ENCODE data around the gene IGFALS. TPM values are rescaled to one million over a fixed set of nuclear protein-coding genes. Genes with fewer than 3 reads are reported as not detected.

IGFALS gene
- total and polyA plus RNA-seq, 11 donors: 0.12 to 0.38 (median 0.23) TPM; not detected in 8

DNA sequence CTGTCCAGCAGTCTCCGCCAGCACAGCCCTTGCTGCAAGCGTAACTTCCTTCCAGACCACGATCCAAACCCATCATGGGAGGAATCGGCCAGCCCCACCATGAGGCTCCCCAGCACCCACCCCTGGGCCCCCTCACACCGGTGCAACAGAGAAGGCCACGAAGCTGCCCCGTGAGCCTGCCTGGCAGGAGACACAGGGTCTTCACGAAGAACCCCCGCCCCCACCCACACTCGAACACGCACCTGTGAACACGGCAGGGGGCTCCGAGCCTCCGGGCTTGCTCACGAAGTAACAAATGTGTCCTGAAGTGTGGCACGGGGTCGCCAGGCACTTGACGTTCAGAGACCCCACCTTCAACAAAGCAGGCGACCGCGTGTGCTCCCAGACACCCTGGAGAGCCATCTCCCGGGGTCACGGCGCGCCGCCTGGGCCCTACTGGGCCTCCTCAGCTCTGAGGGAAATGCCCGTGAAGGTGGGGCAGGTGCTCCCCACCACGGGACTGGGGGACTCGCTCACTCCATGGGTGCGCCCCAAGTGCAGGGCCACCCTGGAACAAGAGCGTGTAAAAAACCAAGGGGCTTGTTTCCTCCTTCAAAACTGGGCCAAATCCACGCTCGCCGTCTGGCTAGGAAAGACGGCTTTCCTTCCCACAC, 25.5 kb upstream of the IGFALS start:
- Histone ChIP-seq H3K4me3 (no peak overlapping the region), H3K9me3 (no peaks in the 10 kb centered on the region), H3K4me1 (peaks cover 0 to 8% (median 4%) of the 10 kb centered on the region in 12 donors), H3K27me3 (no peaks in the 10 kb centered on the region), H3K27ac (no peak overlapping the region), H3K36me3 (peaks cover 0 to 87% (median 76%) of the 10 kb centered on the region in 9 donors)
- TF ChIP-seq, protein P1, sequence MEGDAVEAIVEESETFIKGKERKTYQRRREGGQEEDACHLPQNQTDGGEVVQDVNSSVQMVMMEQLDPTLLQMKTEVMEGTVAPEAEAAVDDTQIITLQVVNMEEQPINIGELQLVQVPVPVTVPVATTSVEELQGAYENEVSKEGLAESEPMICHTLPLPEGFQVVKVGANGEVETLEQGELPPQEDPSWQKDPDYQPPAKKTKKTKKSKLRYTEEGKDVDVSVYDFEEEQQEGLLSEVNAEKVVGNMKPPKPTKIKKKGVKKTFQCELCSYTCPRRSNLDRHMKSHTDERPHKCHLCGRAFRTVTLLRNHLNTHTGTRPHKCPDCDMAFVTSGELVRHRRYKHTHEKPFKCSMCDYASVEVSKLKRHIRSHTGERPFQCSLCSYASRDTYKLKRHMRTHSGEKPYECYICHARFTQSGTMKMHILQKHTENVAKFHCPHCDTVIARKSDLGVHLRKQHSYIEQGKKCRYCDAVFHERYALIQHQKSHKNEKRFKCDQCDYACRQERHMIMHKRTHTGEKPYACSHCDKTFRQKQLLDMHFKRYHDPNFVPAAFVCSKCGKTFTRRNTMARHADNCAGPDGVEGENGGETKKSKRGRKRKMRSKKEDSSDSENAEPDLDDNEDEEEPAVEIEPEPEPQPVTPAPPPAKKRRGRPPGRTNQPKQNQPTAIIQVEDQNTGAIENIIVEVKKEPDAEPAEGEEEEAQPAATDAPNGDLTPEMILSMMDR (IDR thresholded peaks at IDR 0.05): no peak
- TF ChIP-seq POLR2A (IDR thresholded peaks at IDR 0.05): no peak
- ATAC-seq: no peak
- intact Hi-C loops (cut with DNase I): no loop called here
- DNase-seq: no peak
- WGBS, 4 donors: 92 to 96% (median 94%) methylated on average over 13 to 35 of the region's 35 CpGs

DNA sequence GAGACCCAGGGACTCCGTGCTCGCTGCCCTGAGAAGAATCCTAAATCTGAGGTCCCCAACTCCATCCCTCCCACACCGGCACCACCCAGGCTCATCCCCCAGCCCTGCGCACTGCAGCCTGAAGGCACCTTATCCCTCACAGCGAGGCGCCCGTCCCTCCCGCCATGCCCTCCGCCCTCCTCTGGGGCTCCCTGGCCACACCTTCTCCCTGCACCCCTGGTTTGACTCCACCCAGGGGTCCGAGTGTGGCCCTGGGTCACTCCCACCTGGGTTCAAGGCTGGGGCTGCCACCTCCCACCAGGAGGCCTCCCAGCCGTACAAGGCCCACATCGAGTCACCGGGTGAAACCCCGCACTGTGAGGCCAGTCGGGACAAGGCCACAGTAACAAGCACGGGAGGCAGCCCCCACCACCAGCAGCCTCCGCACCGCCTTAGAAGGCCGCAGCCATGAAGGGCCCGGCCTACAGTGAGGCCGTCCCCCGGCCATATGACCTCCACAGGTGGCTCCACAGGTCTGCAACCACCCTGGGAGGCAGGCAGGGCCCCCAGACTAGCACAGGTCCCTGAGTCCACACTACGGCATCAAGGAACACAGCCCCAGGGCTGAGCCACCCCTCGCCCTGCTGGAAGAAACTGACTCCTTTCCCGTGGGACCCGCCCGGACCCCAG, 24.8 kb upstream of the IGFALS start:
- no peak overlapping the region for H3K27ac ChIP-seq
- no peaks in the 10 kb centered on the region for H3K9me3 ChIP-seq
- peaks cover 0 to 93% (median 76%) of the 10 kb centered on the region in 9 donors for H3K36me3 ChIP-seq
- TF ChIP-seq, protein P1 (IDR thresholded peaks at IDR 0.05): no peak
- no peak for TF ChIP-seq POLR2A (IDR thresholded peaks at IDR 0.05)
- no peaks in the 10 kb centered on the region for H3K27me3 ChIP-seq
- WGBS, 4 donors: 93 to 95% (median 95%) methylated on average over 15 to 27 of the region's 27 CpGs
- no peak for ATAC-seq
- H3K4me1 ChIP-seq: peaks cover 0 to 2% (median 0%) of the 10 kb centered on the region in 12 donors
- intact Hi-C loops (cut with DNase I): no loop called here
- DNase-seq: no peak
- no peak overlapping the region for H3K4me3 ChIP-seq

DNA sequence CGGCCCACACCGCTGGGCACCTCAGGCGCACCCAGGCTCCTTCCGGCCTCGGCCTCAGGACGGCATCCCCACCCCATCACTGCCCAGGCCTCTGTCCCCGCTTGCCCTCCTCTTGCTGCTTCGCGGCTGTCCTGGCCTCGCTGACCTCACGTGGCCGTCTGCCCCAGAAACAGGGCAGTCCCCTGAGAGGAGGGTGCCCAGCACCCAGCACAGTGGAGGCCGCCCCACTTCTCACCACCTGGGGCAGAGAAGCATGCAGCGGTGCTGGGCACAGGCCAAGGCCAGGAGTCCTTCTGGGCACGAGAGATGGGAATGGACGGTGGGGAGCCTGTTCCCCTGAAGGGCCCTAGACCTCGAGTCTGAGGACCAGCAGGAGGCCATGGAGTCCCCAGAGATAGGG, 24.2 kb upstream of the IGFALS start:
- 87 to 93% (median 93%) methylated on average over 13 to 17 of the region's 17 CpGs for WGBS, 4 donors
- no peak for DNase-seq
- intact Hi-C loops (cut with DNase I): no loop called here
- Histone ChIP-seq H3K36me3 (peaks cover 0 to 94% (median 75%) of the 10 kb centered on the region in 9 donors), H3K4me3 (no peak overlapping the region), H3K27me3 (no peaks in the 10 kb centered on the region), H3K27ac (no peak overlapping the region), H3K4me1 (peaks cover 0 to 5% (median 0%) of the 10 kb centered on the region in 12 donors), H3K9me3 (no peaks in the 10 kb centered on the region)
- ATAC-seq: no peak
- TF ChIP-seq POLR2A (IDR thresholded peaks at IDR 0.05): no peak
- TF ChIP-seq, protein P1 (IDR thresholded peaks at IDR 0.05): no peak

DNA sequence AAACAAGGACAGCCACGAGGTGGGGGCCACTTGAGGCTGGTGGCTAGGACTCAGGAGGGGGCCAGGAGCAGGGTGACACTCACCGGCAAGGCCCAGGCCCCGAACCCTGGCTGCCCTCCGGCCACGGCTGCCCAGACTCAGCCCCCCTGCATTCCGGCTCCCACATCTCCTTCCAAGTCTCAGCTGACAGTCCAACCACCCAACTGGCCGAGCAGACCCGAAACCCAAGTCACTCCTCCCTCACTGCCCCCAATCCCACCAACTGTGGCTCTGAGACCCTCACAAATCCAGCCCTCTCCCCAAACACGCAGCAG, 23.7 kb upstream of the IGFALS start:
- Histone ChIP-seq H3K36me3 (peaks cover 0 to 89% (median 70%) of the 10 kb centered on the region in 9 donors), H3K27ac (no peak overlapping the region), H3K9me3 (no peaks in the 10 kb centered on the region), H3K4me1 (peaks cover 0 to 6% (median 0%) of the 10 kb centered on the region in 12 donors), H3K4me3 (no peak overlapping the region), H3K27me3 (no peaks in the 10 kb centered on the region)
- DNase-seq (no peak), ATAC-seq (no peak)
- intact Hi-C loops (cut with DNase I): no loop called here
- 92 to 96% (median 95%) methylated on average over 7 to 9 of the region's 9 CpGs for WGBS, 4 donors
- TF ChIP-seq POLR2A (IDR thresholded peaks at IDR 0.05): no peak
- TF ChIP-seq, protein P1 (IDR thresholded peaks at IDR 0.05): no peak

Measured in heart left ventricle (tissue), 16 donors.